Kidney (tissue), 14 donors: ENCODE results near the gene TBPL1. TPM values are rescaled to one million over a fixed set of nuclear protein-coding genes. Genes with fewer than 3 reads are reported as not detected.

Experiments used
- DNase-seq, 5 donors: peaks; one replicate each; pipeline ENCODE4 v3.0.0-alpha.2; 2013 to 2020
- FAIRE-seq: peaks from 2 replicates; lab custom pipeline; 2012; peaks lifted over from hg19 to GRCh38; lab: Jason Lieb, UNC
- H3K27ac ChIP-seq, 2 donors: one replicate each; pipeline ENCODE4 v1.7.0; 2013; ENCODE audit warnings: low read depth in 2 of 2, low read length in 2 of 2, inconsistent platforms in 1 of 2
- H3K27me3 ChIP-seq: one replicate; pipeline ENCODE4 v1.7.1; 2013; ENCODE audit warnings: low read length, inconsistent platforms; ENCODE audit not compliant: control insufficient read depth, insufficient read depth
- H3K36me3 ChIP-seq, 3 donors: one replicate each; pipeline versions ENCODE4 v1.7.0 to v1.7.1; 2013; ENCODE audit warnings: low read length in 3 of 3, control low read depth in 1 of 3, inconsistent platforms in 1 of 3; ENCODE audit not compliant: insufficient read depth in 3 of 3, control insufficient read depth in 2 of 3
- H3K4me1 ChIP-seq, 3 donors: one replicate each; pipeline versions ENCODE4 v1.7.0 to v1.7.1; 2013; ENCODE audit warnings: low read length in 3 of 3, inconsistent platforms in 1 of 3, low read depth in 1 of 3; ENCODE audit not compliant: control insufficient read depth in 2 of 3, insufficient read depth in 2 of 3
- H3K4me3 ChIP-seq, 3 donors: one replicate each; pipeline versions ENCODE4 v1.7.0 to v1.8.1; 2013; ENCODE audit warnings: low read length in 3 of 3, control low read depth in 1 of 3, inconsistent platforms in 1 of 3
- H3K9ac ChIP-seq, 3 donors: one replicate each; pipeline versions ENCODE4 v1.7.0 to v1.7.1; 2013; ENCODE audit warnings: low read length in 3 of 3, control low read depth in 1 of 3, inconsistent platforms in 1 of 3
- H3K9me3 ChIP-seq, 3 donors: one replicate each; pipeline versions ENCODE4 v1.7.0 to v1.7.1; 2013; ENCODE audit warnings: low read length in 3 of 3, control low read depth in 1 of 3, inconsistent platforms in 1 of 3; ENCODE audit not compliant: control insufficient read depth in 2 of 3, insufficient read depth in 1 of 3
- CTCF ChIP-seq: IDR thresholded peaks from 3 replicates; pipeline ENCODE4 v1.5.1; 2012; ENCODE audit warnings: mild to moderate bottlenecking, moderate library complexity, borderline replicate concordance; ENCODE audit not compliant: insufficient read depth; ENCODE audit errors: extremely low read depth
- intact Hi-C: fragments of 100-400 bp; cut with DNase I; formaldehyde crosslinking; loops from one replicate; pipeline ENCODE4 v1.11.1; 2022
- polyA plus RNA-seq: library from polyadenylated mRNA; stranded (reverse); fragments of 350-450 nt; fragmentation: Illumina TruSeq; extraction: RNeasy Lipid Tissue Mini Kit (QIAGEN cat#74804); gene quantifications from one replicate; pipeline ENCODE4 v1.2.3, GENCODE V29; 2014; ENCODE audit warnings: low read depth, low replicate concordance; ENCODE audit not compliant: insufficient read depth
- total RNA-seq: library from RNA; stranded (reverse); fragmentation: NEBNext Ultra II Directional; extraction: Animal tissue kit (Norgen Biotek cat#: 25700); gene quantifications from one replicate; pipeline ENCODE4 v1.2.1, GENCODE V29; 2021
- donor health status: control.
- donor health status: control.
- donor health status: control.
- donor health status: control.
- donor health status: control.
- donor health status: DM: yes; HTN: yes; CAD: no.
- donor health status: Normal renal cell carcinoma (clear cell type).

TBPL1 gene
- total and polyA plus RNA-seq, 2 donors from 2014 or later = 17.3 to 20.7 TPM

DNA sequence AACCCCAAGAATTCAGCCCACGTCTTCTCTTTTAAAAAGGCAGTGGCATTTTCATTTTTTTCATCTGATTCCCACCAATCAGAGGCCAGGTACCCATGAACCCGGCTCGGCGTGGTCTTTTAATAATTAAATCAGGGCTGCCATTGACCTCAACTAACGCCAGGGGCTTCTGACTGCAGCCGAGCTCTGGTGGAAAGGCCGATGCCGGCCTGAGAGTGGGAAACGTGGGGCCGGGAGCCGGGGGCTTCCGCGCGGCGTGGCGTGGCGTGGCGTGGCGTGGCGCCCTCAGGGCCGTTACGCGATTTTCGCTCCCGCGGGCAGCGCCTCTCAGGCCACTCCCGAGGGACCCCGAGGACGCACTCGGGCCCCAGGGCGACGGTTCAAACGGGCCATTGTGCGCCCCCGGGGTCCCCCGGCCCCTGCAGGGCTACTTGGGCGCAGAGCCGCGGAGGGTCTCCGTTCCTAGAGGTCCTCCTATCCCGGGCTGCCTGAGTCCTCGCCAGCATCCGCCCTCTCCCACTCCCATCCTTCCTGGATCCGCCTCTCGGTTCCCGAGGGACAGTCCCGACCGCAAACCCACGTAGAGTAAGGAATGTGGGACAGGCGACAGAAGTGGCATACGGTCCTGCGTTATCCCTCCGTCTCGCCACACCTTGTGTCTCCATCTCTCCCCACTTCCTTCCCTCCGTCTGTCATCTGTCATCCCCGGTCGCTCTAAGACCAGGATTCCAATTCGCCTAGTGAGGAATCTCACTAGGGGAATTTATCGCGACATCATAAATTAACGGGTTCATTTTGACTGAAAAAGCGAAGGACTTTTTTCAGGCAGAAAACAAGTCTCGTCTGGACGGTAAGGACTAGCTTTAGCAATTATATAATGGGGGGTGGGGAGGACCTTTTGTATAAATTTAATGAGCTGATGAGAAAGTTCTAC is 876 bp upstream of the TBPL1 start:
- FAIRE-seq (no peak), DNase-seq (peak; percentile 74 to 87 (median 85))
- Histone ChIP-seq H3K4me1 (peaks cover 0 to 18% (median 13%) of the 10 kb centered on the region in 3 donors), H3K27ac (peak overlapping the region; percentile 93 to 99), H3K27me3 (no peaks in the 10 kb centered on the region), H3K4me3 (peak overlapping the region; percentile 98 to 100 (median 98)), H3K9ac (peak overlapping the region; percentile 88 to 97 (median 93)), H3K9me3 (no peaks in the 10 kb centered on the region), H3K36me3 (no peaks in the 10 kb centered on the region)
- TF ChIP-seq CTCF = peak; percentile 40
- intact Hi-C loops = no loop called here

DNA sequence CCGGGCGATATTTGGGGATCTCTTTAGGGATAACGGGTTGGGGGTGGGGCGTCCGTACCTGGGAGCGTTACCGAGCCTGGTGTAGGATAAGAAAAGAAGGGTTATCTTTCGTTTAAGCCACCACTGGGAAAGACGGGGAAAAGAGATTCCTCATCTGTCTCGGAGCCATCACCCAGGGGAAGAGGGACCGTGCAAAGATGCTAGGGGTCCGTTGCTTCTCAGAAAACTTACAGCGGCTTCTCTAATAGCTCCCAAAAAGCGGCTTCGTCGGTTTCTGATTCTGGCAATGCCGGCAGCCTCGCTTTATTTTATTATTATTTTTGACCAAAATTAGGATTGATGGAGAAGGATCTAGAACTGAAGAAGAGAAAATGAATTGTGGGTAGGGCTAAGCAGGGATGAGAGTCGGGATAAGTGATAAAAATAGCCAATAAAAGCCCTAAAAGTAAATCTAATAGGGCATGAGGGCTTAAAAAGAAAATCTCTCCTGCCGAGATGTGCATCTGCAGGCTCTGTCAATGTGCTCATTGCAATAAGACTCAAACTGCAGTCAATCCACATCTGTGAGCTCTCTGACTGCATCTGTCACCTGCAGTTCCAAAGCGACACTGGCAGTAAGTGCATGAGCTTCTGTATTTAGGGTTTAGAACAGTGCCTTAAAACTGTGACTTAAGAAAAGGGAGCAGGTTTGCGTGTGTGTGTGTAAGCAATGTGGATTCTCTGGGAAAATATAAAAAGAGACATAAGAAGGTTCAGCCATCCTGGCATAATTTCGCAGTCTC is 801 bp downstream of the TBPL1 start:
- H3K9ac ChIP-seq = peak overlapping the region; percentile 49 to 72 (median 58)
- no peaks in the 10 kb centered on the region for H3K9me3 ChIP-seq
- TF ChIP-seq CTCF = no peak
- no peaks in the 10 kb centered on the region for H3K27me3 ChIP-seq
- H3K4me1 ChIP-seq = peaks cover 0 to 18% (median 13%) of the 10 kb centered on the region in 3 donors
- peak overlapping the region; percentile 75 to 98 (median 90) for H3K4me3 ChIP-seq
- intact Hi-C loops = no loop called here
- H3K27ac ChIP-seq = no peak overlapping the region
- FAIRE-seq (no peak), DNase-seq (peak in 1 of 5 donors; percentile 18)
- H3K36me3 ChIP-seq = no peaks in the 10 kb centered on the region

DNA sequence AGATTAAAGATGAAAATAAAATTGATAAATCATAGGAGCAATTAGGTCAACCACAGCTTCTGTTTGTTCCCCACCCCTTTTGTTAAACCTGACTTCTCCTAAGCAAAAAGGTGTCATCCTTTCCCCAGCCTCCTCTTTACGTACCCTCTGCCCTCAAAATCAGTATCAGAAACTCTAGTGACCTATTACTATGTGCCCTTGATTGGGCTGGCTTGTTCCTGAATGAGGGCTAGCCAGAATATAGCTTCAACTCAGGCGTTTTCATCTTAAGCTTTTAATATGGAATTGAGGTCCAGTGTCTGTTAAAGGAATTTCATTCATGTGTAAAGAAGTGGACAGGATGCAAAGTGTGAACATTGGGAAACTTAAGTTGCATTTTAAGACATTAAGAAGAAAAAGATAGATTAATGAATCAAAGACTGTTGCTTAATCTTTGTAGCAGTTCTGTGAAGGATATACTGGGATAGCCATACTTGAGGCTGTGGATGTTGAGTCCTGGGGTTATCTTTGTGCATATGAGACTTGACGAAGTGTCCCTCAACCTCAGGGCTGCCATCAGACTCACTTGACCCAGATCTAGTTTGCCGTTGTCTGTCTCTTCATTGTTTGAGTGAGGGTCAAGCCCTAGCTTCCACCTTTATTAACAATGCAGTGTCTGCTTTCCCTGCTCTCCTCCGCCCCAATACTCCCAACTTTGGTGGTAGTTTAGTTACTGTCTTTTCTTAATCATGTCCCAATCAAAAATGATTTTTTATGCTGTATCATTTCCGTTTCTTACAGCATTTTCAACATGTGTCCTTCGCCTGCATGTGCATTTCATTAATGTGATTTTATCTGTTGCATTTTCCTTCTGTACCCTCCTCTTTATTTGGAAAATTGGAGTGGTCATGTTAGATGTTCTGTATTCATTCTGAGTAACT is 1.9 kb downstream of the TBPL1 start:
- no peak overlapping the region for H3K27ac ChIP-seq
- DNase-seq (no peak), FAIRE-seq (no peak)
- no peaks in the 10 kb centered on the region for H3K9me3 ChIP-seq
- H3K4me3 ChIP-seq = peak overlapping the region in 2 of 3 donors; percentile 2 to 10
- H3K9ac ChIP-seq = no peak overlapping the region
- H3K27me3 ChIP-seq = no peaks in the 10 kb centered on the region
- H3K4me1 ChIP-seq = peaks cover 0 to 18% (median 16%) of the 10 kb centered on the region in 3 donors
- TF ChIP-seq CTCF = no peak
- H3K36me3 ChIP-seq = no peaks in the 10 kb centered on the region
- intact Hi-C loops = no loop called here
